Lower lobe of right lung (tissue), 2 donors: ENCODE results near the gene PRKCG. TPM values are rescaled to one million over a fixed set of nuclear protein-coding genes. Genes with fewer than 3 reads are reported as not detected.

Experiments
- ATAC-seq, 2 donors: fragments of 200-7000 bp; cut with Tn5 transposase; one replicate each; pipeline ENCODE4 v1.9.1; 2020 to 2022; ENCODE audit warnings: mild to moderate bottlenecking in 2 of 2, moderate library complexity in 2 of 2
- DNase-seq: peaks from one replicate; pipeline ENCODE4 v3.0.0-alpha.2; 2020
- H3K27ac ChIP-seq: fragments of 200-600 bp; one replicate; pipeline ENCODE4 v1.8.0; 2022
- H3K27me3 ChIP-seq: fragments of 200-600 bp; one replicate; pipeline ENCODE4 v1.8.0; 2022; ENCODE audit warnings: low read depth
- H3K36me3 ChIP-seq: fragments of 200-600 bp; one replicate; pipeline ENCODE4 v1.8.0; 2022; ENCODE audit warnings: mild to moderate bottlenecking
- H3K4me1 ChIP-seq: fragments of 200-600 bp; one replicate; pipeline ENCODE4 v1.8.0; 2022
- H3K4me3 ChIP-seq: fragments of 200-600 bp; one replicate; pipeline ENCODE4 v1.8.0; 2022; ENCODE audit warnings: mild to moderate bottlenecking
- H3K9me3 ChIP-seq: fragments of 200-600 bp; one replicate; pipeline ENCODE4 v1.8.0; 2022
- intact Hi-C: fragments of 100-400 bp; cut with DNase I; formaldehyde crosslinking; loops from one replicate; pipeline ENCODE4 v1.11.0; 2022
- total RNA-seq: library from RNA; stranded (reverse); fragmentation: NEBNext Ultra II Directional; extraction: Animal tissue kit (Norgen Biotek cat#: 25700); gene quantifications from one replicate; pipeline ENCODE4 v1.2.1, GENCODE V29; 2021
- TF ChIP-seq, protein P1 (sequence below): fragments of 200-600 bp; IDR thresholded peaks from one replicate; pipeline ENCODE4 v1.8.0; 2022; ENCODE audit warnings: antibody characterized with exemption, mild to moderate bottlenecking
- donor health status: DM: no; HTN: yes; CAD: no; lungs with severe emphysema.

The PRKCG gene
- total RNA-seq, 1 donor from 2014 or later = not detected

GRCh38 chr19:53904909-53905308 is 22.9 kb downstream of the PRKCG start:
- ATAC-seq (no peak), DNase-seq (no peak)
- Histone ChIP-seq H3K4me1 (peaks cover 22% of the 10 kb centered on the region), H3K27me3 (peaks cover 59% of the 10 kb centered on the region), H3K9me3 (no peaks in the 10 kb centered on the region), H3K36me3 (no peaks in the 10 kb centered on the region), H3K4me3 (no peak overlapping the region), H3K27ac (no peak overlapping the region)
- TF ChIP-seq, protein P1, sequence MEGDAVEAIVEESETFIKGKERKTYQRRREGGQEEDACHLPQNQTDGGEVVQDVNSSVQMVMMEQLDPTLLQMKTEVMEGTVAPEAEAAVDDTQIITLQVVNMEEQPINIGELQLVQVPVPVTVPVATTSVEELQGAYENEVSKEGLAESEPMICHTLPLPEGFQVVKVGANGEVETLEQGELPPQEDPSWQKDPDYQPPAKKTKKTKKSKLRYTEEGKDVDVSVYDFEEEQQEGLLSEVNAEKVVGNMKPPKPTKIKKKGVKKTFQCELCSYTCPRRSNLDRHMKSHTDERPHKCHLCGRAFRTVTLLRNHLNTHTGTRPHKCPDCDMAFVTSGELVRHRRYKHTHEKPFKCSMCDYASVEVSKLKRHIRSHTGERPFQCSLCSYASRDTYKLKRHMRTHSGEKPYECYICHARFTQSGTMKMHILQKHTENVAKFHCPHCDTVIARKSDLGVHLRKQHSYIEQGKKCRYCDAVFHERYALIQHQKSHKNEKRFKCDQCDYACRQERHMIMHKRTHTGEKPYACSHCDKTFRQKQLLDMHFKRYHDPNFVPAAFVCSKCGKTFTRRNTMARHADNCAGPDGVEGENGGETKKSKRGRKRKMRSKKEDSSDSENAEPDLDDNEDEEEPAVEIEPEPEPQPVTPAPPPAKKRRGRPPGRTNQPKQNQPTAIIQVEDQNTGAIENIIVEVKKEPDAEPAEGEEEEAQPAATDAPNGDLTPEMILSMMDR = no peak
- intact Hi-C loops = no loop called here

DNA sequence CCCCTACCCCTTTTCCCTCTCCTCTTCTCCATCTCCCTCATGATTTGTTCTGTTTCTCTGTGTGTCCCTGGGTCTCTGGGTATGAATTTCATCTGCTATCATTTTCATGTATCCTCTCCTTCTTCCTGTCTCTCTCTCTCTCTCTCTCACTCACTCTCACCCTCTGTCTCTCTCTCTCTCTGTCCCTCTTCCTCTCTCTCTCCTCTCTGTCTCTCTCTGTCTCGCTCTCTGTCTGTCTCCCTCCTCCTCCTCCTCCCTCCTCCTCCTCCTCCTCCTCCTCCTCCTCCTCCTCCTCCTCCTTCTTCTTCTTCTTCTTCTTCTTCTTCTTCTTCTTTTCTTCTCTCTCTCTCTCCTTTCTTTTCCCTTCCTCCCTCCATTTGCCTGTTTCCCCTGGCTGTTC is 23.8 kb downstream of the PRKCG start:
- H3K4me1 ChIP-seq = peaks cover 22% of the 10 kb centered on the region
- intact Hi-C loops = no loop called here
- TF ChIP-seq, protein P1 = no peak
- H3K36me3 ChIP-seq = no peaks in the 10 kb centered on the region
- ATAC-seq = no peak
- peaks cover 62% of the 10 kb centered on the region for H3K27me3 ChIP-seq
- DNase-seq = no peak
- no peak overlapping the region for H3K27ac ChIP-seq
- H3K4me3 ChIP-seq = no peak overlapping the region
- no peaks in the 10 kb centered on the region for H3K9me3 ChIP-seq

GRCh38 chr19:53906211-53907192 is 24.5 kb downstream of the PRKCG start:
- ATAC-seq (peak; percentile 66 to 72), DNase-seq (peak; percentile 73)
- peaks cover 64% of the 10 kb centered on the region for H3K27me3 ChIP-seq
- no peak overlapping the region for H3K27ac ChIP-seq
- H3K4me3 ChIP-seq = no peak overlapping the region
- intact Hi-C loops = no loop called here
- TF ChIP-seq, protein P1 = peak; percentile 78
- no peaks in the 10 kb centered on the region for H3K9me3 ChIP-seq
- H3K36me3 ChIP-seq = no peaks in the 10 kb centered on the region
- peaks cover 22% of the 10 kb centered on the region for H3K4me1 ChIP-seq

DNA sequence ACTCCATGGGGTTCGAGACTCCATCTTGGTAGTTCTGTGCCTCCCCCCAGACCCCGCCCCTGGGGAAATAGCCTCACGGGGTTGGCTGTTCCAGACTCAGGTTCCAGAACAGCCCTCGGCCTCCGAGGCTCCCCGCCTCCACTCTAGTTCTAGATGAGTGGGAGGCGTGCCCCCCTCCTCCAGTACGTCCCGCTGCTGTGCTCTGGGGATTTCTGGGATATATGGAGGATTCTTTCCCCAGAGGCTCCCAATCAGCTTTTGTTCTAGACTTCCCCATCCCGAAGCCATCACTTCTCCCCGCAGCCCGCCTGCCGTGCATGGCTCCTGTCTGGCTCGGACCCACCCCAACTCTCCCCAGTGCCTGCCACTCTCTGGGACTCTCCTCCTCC is 25.2 kb downstream of the PRKCG start:
- no peaks in the 10 kb centered on the region for H3K9me3 ChIP-seq
- no peak overlapping the region for H3K4me3 ChIP-seq
- intact Hi-C loops = no loop called here
- DNase-seq (no peak), ATAC-seq (no peak)
- no peak overlapping the region for H3K27ac ChIP-seq
- TF ChIP-seq, protein P1 = no peak
- H3K27me3 ChIP-seq = peaks cover 69% of the 10 kb centered on the region
- peaks cover 22% of the 10 kb centered on the region for H3K4me1 ChIP-seq
- H3K36me3 ChIP-seq = no peaks in the 10 kb centered on the region

GRCh38 chr19:53907690-53908089 is 25.7 kb downstream of the PRKCG start:
- Histone ChIP-seq H3K27ac (no peak overlapping the region), H3K4me3 (no peak overlapping the region), H3K4me1 (peaks cover 22% of the 10 kb centered on the region), H3K27me3 (peaks cover 70% of the 10 kb centered on the region), H3K36me3 (no peaks in the 10 kb centered on the region), H3K9me3 (no peaks in the 10 kb centered on the region)
- DNase-seq (no peak), ATAC-seq (no peak)
- intact Hi-C loops = no loop called here
- TF ChIP-seq, protein P1 = no peak
